ENCODE results near the gene LINC00305. TPM values are rescaled to one million over a fixed set of nuclear protein-coding genes. Genes with fewer than 3 reads are reported as not detected.

LINC00305 gene
- total RNA-seq, 1 donor from 2014 or later = not detected

- intact Hi-C loops (cut with DNase I) = no loop called here
- DNase-seq (ENCODE audit: low spot score) = no peak
These were observed 30.5 kb downstream of the LINC00305 start for GRCh38 chr18:64118406-64118805.

GRCh38 chr18:64116571-64117175 is 32.2 kb downstream of the LINC00305 start:
- intact Hi-C loops (cut with DNase I) = no loop called here
- no peak for DNase-seq (ENCODE audit: low spot score)

- no peak for DNase-seq (ENCODE audit: low spot score)
- intact Hi-C loops (cut with DNase I) = no loop called here
These were observed 33.0 kb downstream of the LINC00305 start for GRCh38 chr18:64115881-64116280.

GRCh38 chr18:64111950-64112349 is 36.9 kb downstream of the LINC00305 start:
- intact Hi-C loops (cut with DNase I) = no loop called here
- no peak for DNase-seq (ENCODE audit: low spot score)

- no peak for DNase-seq (ENCODE audit: low spot score)
- intact Hi-C loops (cut with DNase I) = no loop called here
These were observed 38.0 kb downstream of the LINC00305 start for GRCh38 chr18:64110692-64111480.

- intact Hi-C loops (cut with DNase I) = no loop called here
- no peak for DNase-seq (ENCODE audit: low spot score)
These were observed 44.9 kb downstream of the LINC00305 start for GRCh38 chr18:64103986-64104385.

GRCh38 chr18:64100116-64100922 is 48.6 kb downstream of the LINC00305 start:
- intact Hi-C loops (cut with DNase I) = no loop called here
- DNase-seq (ENCODE audit: low spot score) = no peak

GRCh38 chr18:64099244-64099643 is 49.6 kb downstream of the LINC00305 start:
- intact Hi-C loops (cut with DNase I) = no loop called here
- DNase-seq (ENCODE audit: low spot score) = no peak

- no peak for DNase-seq (ENCODE audit: low spot score)
- intact Hi-C loops (cut with DNase I) = no loop called here
These were observed 51.4 kb downstream of the LINC00305 start for GRCh38 chr18:64097497-64097896.

- no peak for DNase-seq (ENCODE audit: low spot score)
- intact Hi-C loops (cut with DNase I) = no loop called here
These were observed 53.8 kb downstream of the LINC00305 start for GRCh38 chr18:64095056-64095455.

GRCh38 chr18:64094210-64094609 is 54.7 kb downstream of the LINC00305 start:
- no peak for DNase-seq (ENCODE audit: low spot score)
- intact Hi-C loops (cut with DNase I) = no loop called here

GRCh38 chr18:64091526-64091925 is 57.4 kb downstream of the LINC00305 start:
- no peak for DNase-seq (ENCODE audit: low spot score)
- intact Hi-C loops (cut with DNase I) = no loop called here

- intact Hi-C loops (cut with DNase I) = no loop called here
These were observed 58.0 kb downstream of the LINC00305 start for GRCh38 chr18:64090876-64091275.

GRCh38 chr18:64083916-64084315 is 65.0 kb downstream of the LINC00305 start:
- intact Hi-C loops (cut with DNase I) = no loop called here
- no peak for DNase-seq (ENCODE audit: low spot score)

More at GRCh38 chr18:64090876-64091275, 58.0 kb downstream of the LINC00305 start:
- no peak for DNase-seq (ENCODE audit: low spot score)

GRCh38 chr18:64082513-64082912 is 66.4 kb downstream of the LINC00305 start:
- no peak for DNase-seq (ENCODE audit: low spot score)
- intact Hi-C loops (cut with DNase I) = no loop called here

GRCh38 chr18:64082054-64082453 is 66.8 kb downstream of the LINC00305 start:
- intact Hi-C loops (cut with DNase I) = no loop called here
- no peak for DNase-seq (ENCODE audit: low spot score)

- intact Hi-C loops (cut with DNase I) = no loop called here
- no peak for DNase-seq (ENCODE audit: low spot score)
These were observed 74.9 kb downstream of the LINC00305 start for GRCh38 chr18:64073971-64074370.

GRCh38 chr18:64055019-64055418 is 93.9 kb downstream of the LINC00305 start:
- DNase-seq (ENCODE audit: low spot score) = no peak

GRCh38 chr18:64053246-64053645 is 95.6 kb downstream of the LINC00305 start:
- no peak for DNase-seq (ENCODE audit: low spot score)
- intact Hi-C loops (cut with DNase I) = no loop called here

More at GRCh38 chr18:64055019-64055418, 93.9 kb downstream of the LINC00305 start:
- intact Hi-C loops (cut with DNase I) = no loop called here

- no peak for DNase-seq (ENCODE audit: low spot score)
- intact Hi-C loops (cut with DNase I) = no loop called here
These were observed 96.1 kb downstream of the LINC00305 start for GRCh38 chr18:64052772-64053171.
